CD4-positive, alpha-beta T cell treated with Interleukin-17A for 1 hour (primary cell): ENCODE data around the gene PDE1C.
"Not testable (repeated sequence)": the region's sequence is repeated elsewhere in the genome, so short reads cannot be mapped to it uniquely, and the experiment has no call there.

Experiments used
- DNase-seq: peaks from one replicate; pipeline ENCODE4 v3.0.0-alpha.2; 2020

The PDE1C gene

GRCh38 chr7:31887006-31887405 lies 183.2 kb downstream of the PDE1C start:
- DNase-seq: no peak

GRCh38 chr7:31885171-31885570 lies 185.0 kb downstream of the PDE1C start:
- DNase-seq: no peak

- no peak for DNase-seq
These were observed 186.4 kb downstream of the PDE1C start for GRCh38 chr7:31883761-31884164.

GRCh38 chr7:31882187-31882586 lies 188.0 kb downstream of the PDE1C start:
- no peak for DNase-seq

- no peak for DNase-seq
These were observed 191.3 kb downstream of the PDE1C start for GRCh38 chr7:31878875-31879274.

GRCh38 chr7:31875424-31875823 lies 194.8 kb downstream of the PDE1C start:
- DNase-seq: no peak

- DNase-seq: no peak
These were observed 195.4 kb downstream of the PDE1C start for GRCh38 chr7:31874631-31875386.

- DNase-seq: no peak
These were observed 196.2 kb downstream of the PDE1C start for GRCh38 chr7:31873816-31874597.

- no peak for DNase-seq
These were observed 197.4 kb downstream of the PDE1C start for GRCh38 chr7:31872545-31873370.

GRCh38 chr7:31864646-31865045 lies 205.6 kb downstream of the PDE1C start:
- DNase-seq: no peak

- no peak for DNase-seq
These were observed 209.3 kb downstream of the PDE1C start for GRCh38 chr7:31860925-31861324.

- no peak for DNase-seq
These were observed 212.2 kb downstream of the PDE1C start for GRCh38 chr7:31858055-31858454.

- DNase-seq: no peak
These were observed 213.0 kb downstream of the PDE1C start for GRCh38 chr7:31857172-31857571.

- DNase-seq: no peak
These were observed 213.9 kb downstream of the PDE1C start for GRCh38 chr7:31856337-31856736.

GRCh38 chr7:31855530-31855929 lies 214.7 kb downstream of the PDE1C start:
- no peak for DNase-seq

- no peak for DNase-seq
These were observed 216.8 kb downstream of the PDE1C start for GRCh38 chr7:31853380-31853779.

GRCh38 chr7:31852462-31852861 lies 217.7 kb downstream of the PDE1C start:
- no peak for DNase-seq

- DNase-seq: no peak
These were observed 219.1 kb downstream of the PDE1C start for GRCh38 chr7:31851119-31851518.

- no peak for DNase-seq
These were observed 219.6 kb downstream of the PDE1C start for GRCh38 chr7:31850601-31851000.

GRCh38 chr7:31850066-31850465 lies 220.1 kb downstream of the PDE1C start:
- DNase-seq: no peak

- no peak for DNase-seq
These were observed 234.7 kb downstream of the PDE1C start for GRCh38 chr7:31835471-31835870.

- DNase-seq: not testable (repeated sequence)
These were observed 236.6 kb downstream of the PDE1C start for GRCh38 chr7:31833625-31834024.

GRCh38 chr7:31828520-31828919 lies 241.7 kb downstream of the PDE1C start:
- DNase-seq: no peak
